GM12878 (cell line): ENCODE data around the gene PRDX3. TPM values are rescaled to one million over a fixed set of nuclear protein-coding genes. Genes with fewer than 3 reads are reported as not detected.
A peak's percentile ranks its signal among the peaks of the same experiment; 100 is the strongest.

ENCODE experiments used
- CEBPB ChIP-seq, 2 experiments: fragments of 150-350 bp in 1 of 2; IDR thresholded peaks; 2 replicates each; pipeline ENCODE4 v1.6.1; 2012 to 2014; ENCODE audit warnings: low read depth in 2 of 2, low read length in 2 of 2, borderline replicate concordance in 1 of 2, inconsistent platforms in 1 of 2
- CREM ChIP-seq: IDR thresholded peaks from 2 replicates; pipeline ENCODE4 v1.6.1; 2014; ENCODE audit warnings: antibody characterized with exemption, low read depth
- FOXK2 ChIP-seq: fragments of 450-650 bp; IDR thresholded peaks from 2 replicates; pipeline ENCODE4 v1.6.1; 2017; ENCODE audit warnings: mild to moderate bottlenecking, moderate library complexity
- IRF4 ChIP-seq: IDR thresholded peaks from 2 replicates; pipeline ENCODE4 v1.6.1; 2011; ENCODE audit warnings: low read depth, low read length
- POLR2AphosphoS2 ChIP-seq: IDR thresholded peaks from 2 replicates; pipeline ENCODE4 v1.6.1; 2011; ENCODE audit warnings: low read depth, mild to moderate bottlenecking, low read length, improper control_type of control experiment, moderate library complexity
- RELB ChIP-seq: fragments of 450-650 bp; IDR thresholded peaks from 2 replicates; pipeline ENCODE4 v1.6.1; 2017; ENCODE audit warnings: low read depth, mild to moderate bottlenecking, moderate library complexity
- SKIL ChIP-seq: fragments of 450-650 bp; IDR thresholded peaks from 2 replicates; pipeline ENCODE4 v1.6.1; 2017; ENCODE audit warnings: mild to moderate bottlenecking, low read depth, inconsistent platforms; ENCODE audit not compliant: poor library complexity, severe bottlenecking
- SP1 ChIP-seq: IDR thresholded peaks from one replicate; pipeline ENCODE4 v1.6.1; 2011; ENCODE audit warnings: low read depth, low read length
- ZNF24 ChIP-seq: fragments of 450-650 bp; IDR thresholded peaks from 2 replicates; pipeline ENCODE4 v1.6.1; 2017; ENCODE audit warnings: antibody characterized with exemption, mild to moderate bottlenecking
- ZNF384 ChIP-seq: IDR thresholded peaks from 2 replicates; pipeline ENCODE4 v1.6.1; 2012; ENCODE audit warnings: low read depth, mild to moderate bottlenecking, low read length, improper control_type of control experiment, borderline replicate concordance
- polyA plus RNA-seq, 11 experiments: library from polyadenylated mRNA; depleted of rRNA in 4 of 11; unstranded in 6 of 11; stranded (reverse) in 5 of 11; fragments of >200 nt; fragmentation: Nextera tagmentation in 4 of 11; fragmentation: Illumina TruSeq in 1 of 11; extraction: Ambion mirVana in 4 of 11; extraction: Trizol in 1 of 11; gene quantifications; 1 replicate in 1 of 11; 2 replicates in 10 of 11; pipeline versions ENCODE4 v1.2.1 to v1.2.3, GENCODE V29; 2011 to 2016; ENCODE audit warnings: inconsistent platforms in 2 of 11, missing spikeins in 2 of 11, low read depth in 1 of 11
- total RNA-seq, 4 experiments: library from RNA; depleted of rRNA in 3 of 4; stranded (reverse); fragments of >200 nt in 3 of 4; fragmentation: Illumina TruSeq in 1 of 4; extraction: Trizol in 1 of 4; gene quantifications; 2 replicates each; pipeline versions ENCODE4 v1.2.1 to v1.2.3, GENCODE V29; 2013 to 2021
- TF ChIP-seq, protein P1 (sequence below): fragments of 450-650 bp; IDR thresholded peaks from 2 replicates; pipeline ENCODE4 v1.6.1; 2018; ENCODE audit warnings: borderline replicate concordance, mild to moderate bottlenecking; ENCODE audit not compliant: partially characterized antibody
- TF ChIP-seq, protein P2 (sequence below): fragments of 450-650 bp; IDR thresholded peaks from 2 replicates; pipeline ENCODE4 v1.6.1; 2017; ENCODE audit warnings: antibody characterized with exemption, mild to moderate bottlenecking, moderate library complexity
- TF ChIP-seq, protein P3 (sequence below): fragments of 450-650 bp; IDR thresholded peaks from 2 replicates; pipeline ENCODE4 v1.6.1; 2018; ENCODE audit warnings: mild to moderate bottlenecking, low read depth, moderate library complexity; ENCODE audit not compliant: partially characterized antibody

The PRDX3 gene
- total and polyA plus RNA-seq, 10 of the 15 experiments (the other 5 are each of a cell fraction or from before 2014, with no cell fraction given), result 195 to 1,431 (median 398) TPM

GRCh38 chr10:119120413-119120867 is 58.2 kb downstream of the PRDX3 start (continued):
- TF ChIP-seq, protein P1, sequence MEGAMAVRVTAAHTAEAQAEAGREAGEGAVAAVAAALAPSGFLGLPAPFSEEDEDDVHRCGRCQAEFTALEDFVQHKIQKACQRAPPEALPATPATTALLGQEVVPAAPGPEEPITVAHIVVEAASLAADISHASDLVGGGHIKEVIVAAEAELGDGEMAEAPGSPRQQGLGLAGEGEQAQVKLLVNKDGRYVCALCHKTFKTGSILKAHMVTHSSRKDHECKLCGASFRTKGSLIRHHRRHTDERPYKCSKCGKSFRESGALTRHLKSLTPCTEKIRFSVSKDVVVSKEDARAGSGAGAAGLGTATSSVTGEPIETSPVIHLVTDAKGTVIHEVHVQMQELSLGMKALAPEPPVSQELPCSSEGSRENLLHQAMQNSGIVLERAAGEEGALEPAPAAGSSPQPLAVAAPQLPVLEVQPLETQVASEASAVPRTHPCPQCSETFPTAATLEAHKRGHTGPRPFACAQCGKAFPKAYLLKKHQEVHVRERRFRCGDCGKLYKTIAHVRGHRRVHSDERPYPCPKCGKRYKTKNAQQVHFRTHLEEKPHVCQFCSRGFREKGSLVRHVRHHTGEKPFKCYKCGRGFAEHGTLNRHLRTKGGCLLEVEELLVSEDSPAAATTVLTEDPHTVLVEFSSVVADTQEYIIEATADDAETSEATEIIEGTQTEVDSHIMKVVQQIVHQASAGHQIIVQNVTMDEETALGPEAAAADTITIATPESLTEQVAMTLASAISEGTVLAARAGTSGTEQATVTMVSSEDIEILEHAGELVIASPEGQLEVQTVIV, result no peak
- TF ChIP-seq IRF4 (peak; percentile 95), ZNF384 (0 out of 2 replicates have a peak, but pooled peaks have one; percentile 50), CEBPB (IDR thresholded peaks at IDR 0.05; ENCODE audit: borderline replicate concordance in 1 of 2, low read depth in 2 of 2, low read length in 2 of 2) (no peak), POLR2AphosphoS2 (no peak), ZNF24 (peak; percentile 79), SP1 (peak; percentile 19), SKIL (peak; percentile 100), CREM (peak; percentile 74; the same call in 1 of the 2 replicates), FOXK2 (peak; percentile 63), RELB (peak; percentile 93)
- TF ChIP-seq, protein P2, sequence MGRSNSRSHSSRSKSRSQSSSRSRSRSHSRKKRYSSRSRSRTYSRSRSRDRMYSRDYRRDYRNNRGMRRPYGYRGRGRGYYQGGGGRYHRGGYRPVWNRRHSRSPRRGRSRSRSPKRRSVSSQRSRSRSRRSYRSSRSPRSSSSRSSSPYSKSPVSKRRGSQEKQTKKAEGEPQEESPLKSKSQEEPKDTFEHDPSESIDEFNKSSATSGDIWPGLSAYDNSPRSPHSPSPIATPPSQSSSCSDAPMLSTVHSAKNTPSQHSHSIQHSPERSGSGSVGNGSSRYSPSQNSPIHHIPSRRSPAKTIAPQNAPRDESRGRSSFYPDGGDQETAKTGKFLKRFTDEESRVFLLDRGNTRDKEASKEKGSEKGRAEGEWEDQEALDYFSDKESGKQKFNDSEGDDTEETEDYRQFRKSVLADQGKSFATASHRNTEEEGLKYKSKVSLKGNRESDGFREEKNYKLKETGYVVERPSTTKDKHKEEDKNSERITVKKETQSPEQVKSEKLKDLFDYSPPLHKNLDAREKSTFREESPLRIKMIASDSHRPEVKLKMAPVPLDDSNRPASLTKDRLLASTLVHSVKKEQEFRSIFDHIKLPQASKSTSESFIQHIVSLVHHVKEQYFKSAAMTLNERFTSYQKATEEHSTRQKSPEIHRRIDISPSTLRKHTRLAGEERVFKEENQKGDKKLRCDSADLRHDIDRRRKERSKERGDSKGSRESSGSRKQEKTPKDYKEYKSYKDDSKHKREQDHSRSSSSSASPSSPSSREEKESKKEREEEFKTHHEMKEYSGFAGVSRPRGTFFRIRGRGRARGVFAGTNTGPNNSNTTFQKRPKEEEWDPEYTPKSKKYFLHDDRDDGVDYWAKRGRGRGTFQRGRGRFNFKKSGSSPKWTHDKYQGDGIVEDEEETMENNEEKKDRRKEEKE, result no peak
- TF ChIP-seq, protein P3, sequence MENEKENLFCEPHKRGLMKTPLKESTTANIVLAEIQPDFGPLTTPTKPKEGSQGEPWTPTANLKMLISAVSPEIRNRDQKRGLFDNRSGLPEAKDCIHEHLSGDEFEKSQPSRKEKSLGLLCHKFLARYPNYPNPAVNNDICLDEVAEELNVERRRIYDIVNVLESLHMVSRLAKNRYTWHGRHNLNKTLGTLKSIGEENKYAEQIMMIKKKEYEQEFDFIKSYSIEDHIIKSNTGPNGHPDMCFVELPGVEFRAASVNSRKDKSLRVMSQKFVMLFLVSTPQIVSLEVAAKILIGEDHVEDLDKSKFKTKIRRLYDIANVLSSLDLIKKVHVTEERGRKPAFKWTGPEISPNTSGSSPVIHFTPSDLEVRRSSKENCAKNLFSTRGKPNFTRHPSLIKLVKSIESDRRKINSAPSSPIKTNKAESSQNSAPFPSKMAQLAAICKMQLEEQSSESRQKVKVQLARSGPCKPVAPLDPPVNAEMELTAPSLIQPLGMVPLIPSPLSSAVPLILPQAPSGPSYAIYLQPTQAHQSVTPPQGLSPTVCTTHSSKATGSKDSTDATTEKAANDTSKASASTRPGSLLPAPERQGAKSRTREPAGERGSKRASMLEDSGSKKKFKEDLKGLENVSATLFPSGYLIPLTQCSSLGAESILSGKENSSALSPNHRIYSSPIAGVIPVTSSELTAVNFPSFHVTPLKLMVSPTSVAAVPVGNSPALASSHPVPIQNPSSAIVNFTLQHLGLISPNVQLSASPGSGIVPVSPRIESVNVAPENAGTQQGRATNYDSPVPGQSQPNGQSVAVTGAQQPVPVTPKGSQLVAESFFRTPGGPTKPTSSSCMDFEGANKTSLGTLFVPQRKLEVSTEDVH, result peak; percentile 68
